Lung (tissue), 12 donors: Measurements from ENCODE around the gene CFAP100. TPM values are rescaled to one million over a fixed set of nuclear protein-coding genes. Genes with fewer than 3 reads are reported as not detected.

Source experiments
- ATAC-seq: fragments of 200-7000 bp; cut with Tn5 transposase; one replicate; pipeline ENCODE4 v1.9.1; 2020; ENCODE audit warnings: moderate number of reproducible peaks; ENCODE audit not compliant: insufficient read depth, low FRiP score
- DNase-seq, 3 donors: peaks; one replicate each; pipeline ENCODE4 v3.0.0-alpha.2; 2013 to 2017
- H3K27ac ChIP-seq, 2 donors: one replicate each; pipeline ENCODE4 v1.5.1; 2013; ENCODE audit warnings: mild to moderate bottlenecking in 2 of 2, moderate library complexity in 2 of 2, control low read depth in 1 of 2, inconsistent platforms in 1 of 2, low read depth in 1 of 2, low read length in 1 of 2
- H3K27me3 ChIP-seq, 3 donors: one replicate each; pipeline ENCODE4 v1.5.1; 2013; ENCODE audit warnings: low read length in 2 of 3; ENCODE audit not compliant: control insufficient read depth in 3 of 3, insufficient read depth in 3 of 3
- H3K36me3 ChIP-seq, 4 donors: one replicate each; pipeline ENCODE4 v1.5.1; 2013; ENCODE audit warnings: low read length in 4 of 4, mild to moderate bottlenecking in 1 of 4, moderate library complexity in 1 of 4; ENCODE audit not compliant: control insufficient read depth in 4 of 4, insufficient read depth in 4 of 4
- H3K4me1 ChIP-seq, 5 donors: one replicate each; pipeline ENCODE4 v1.5.1; 2013; ENCODE audit warnings: low read length in 5 of 5, mild to moderate bottlenecking in 2 of 5, moderate library complexity in 1 of 5; ENCODE audit not compliant: control insufficient read depth in 5 of 5, insufficient read depth in 5 of 5
- H3K4me3 ChIP-seq: one replicate; pipeline ENCODE4 v1.5.1; 2013; ENCODE audit warnings: mild to moderate bottlenecking, control low read depth, moderate library complexity
- H3K9ac ChIP-seq, 2 donors: one replicate each; pipeline ENCODE4 v1.5.1; 2013; ENCODE audit warnings: low read length in 2 of 2, control low read depth in 1 of 2; ENCODE audit not compliant: insufficient read depth in 1 of 2
- H3K9me3 ChIP-seq, 4 donors: one replicate each; pipeline ENCODE4 v1.5.1; 2013; ENCODE audit warnings: low read length in 3 of 4, mild to moderate bottlenecking in 1 of 4, moderate library complexity in 1 of 4; ENCODE audit not compliant: control insufficient read depth in 4 of 4, insufficient read depth in 3 of 4
- WGBS, 2 donors: extraction: QIAGEN DNeasy Blood & Tissue Kit; methylation state at CpG; one replicate each; pipeline ENCODE4 v1.1.7; 2013; 5-methylcytosine and 5-hydroxymethylcytosine counted together
- polyA plus RNA-seq, 2 donors: library from polyadenylated mRNA; stranded (reverse); fragments of 200-250 nt; gene quantifications; one replicate each; pipeline ENCODE4 v1.2.1, GENCODE V29; 2013
- total RNA-seq, 2 donors: library from RNA; depleted of rRNA in 1 of 2; stranded (reverse); fragments of >200 nt in 1 of 2; gene quantifications; one replicate each; pipeline ENCODE4 v1.2.1, GENCODE V29; 2014 to 2021
- TF ChIP-seq, protein P1 (sequence below): IDR thresholded peaks from 2 replicates; pipeline ENCODE4 v1.5.1; 2012; ENCODE audit warnings: mild to moderate bottlenecking; ENCODE audit errors: control extremely low read depth, extremely low read depth
- donor health status: control.
- donor health status: control.
- donor health status: Bipolar disorder and iron deficiency.
- donor health status: healthy.
- donor health status: DM: yes; HTN: yes; CAD: no.

Gene CFAP100
- total and polyA plus RNA-seq, 4 donors = 7.7 to 31.9 (median 11.5) TPM

DNA sequence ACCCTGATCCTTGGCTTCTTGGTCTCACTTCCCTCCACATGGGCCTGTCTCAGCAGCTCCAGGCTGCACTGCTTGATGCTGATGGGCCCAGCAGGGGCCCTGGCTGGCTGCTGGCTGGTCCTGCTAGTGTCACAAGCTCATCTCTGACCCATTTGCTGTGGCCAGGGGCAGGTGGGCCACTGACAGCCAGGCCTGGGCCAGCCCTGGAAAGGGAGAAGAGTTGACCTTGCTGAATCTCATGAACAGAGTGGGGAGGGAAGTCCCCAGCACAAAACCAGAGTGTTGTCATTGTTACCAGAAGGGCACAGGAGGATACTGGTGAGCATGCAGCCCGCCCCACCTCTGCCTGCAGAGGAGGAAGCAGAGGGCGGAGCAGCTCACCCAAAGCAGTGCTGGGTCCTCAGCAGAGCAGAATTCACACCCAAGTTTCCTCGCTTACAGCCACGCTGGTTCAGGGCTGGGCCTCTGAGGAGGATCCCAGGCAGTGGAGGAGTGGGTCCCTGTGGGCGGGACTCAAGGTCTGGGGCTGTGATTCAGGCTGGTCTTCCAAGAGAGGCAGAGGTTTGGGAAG, 29.9 kb upstream of the CFAP100 start:
- TF ChIP-seq, protein P1, sequence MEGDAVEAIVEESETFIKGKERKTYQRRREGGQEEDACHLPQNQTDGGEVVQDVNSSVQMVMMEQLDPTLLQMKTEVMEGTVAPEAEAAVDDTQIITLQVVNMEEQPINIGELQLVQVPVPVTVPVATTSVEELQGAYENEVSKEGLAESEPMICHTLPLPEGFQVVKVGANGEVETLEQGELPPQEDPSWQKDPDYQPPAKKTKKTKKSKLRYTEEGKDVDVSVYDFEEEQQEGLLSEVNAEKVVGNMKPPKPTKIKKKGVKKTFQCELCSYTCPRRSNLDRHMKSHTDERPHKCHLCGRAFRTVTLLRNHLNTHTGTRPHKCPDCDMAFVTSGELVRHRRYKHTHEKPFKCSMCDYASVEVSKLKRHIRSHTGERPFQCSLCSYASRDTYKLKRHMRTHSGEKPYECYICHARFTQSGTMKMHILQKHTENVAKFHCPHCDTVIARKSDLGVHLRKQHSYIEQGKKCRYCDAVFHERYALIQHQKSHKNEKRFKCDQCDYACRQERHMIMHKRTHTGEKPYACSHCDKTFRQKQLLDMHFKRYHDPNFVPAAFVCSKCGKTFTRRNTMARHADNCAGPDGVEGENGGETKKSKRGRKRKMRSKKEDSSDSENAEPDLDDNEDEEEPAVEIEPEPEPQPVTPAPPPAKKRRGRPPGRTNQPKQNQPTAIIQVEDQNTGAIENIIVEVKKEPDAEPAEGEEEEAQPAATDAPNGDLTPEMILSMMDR = no peak

DNA sequence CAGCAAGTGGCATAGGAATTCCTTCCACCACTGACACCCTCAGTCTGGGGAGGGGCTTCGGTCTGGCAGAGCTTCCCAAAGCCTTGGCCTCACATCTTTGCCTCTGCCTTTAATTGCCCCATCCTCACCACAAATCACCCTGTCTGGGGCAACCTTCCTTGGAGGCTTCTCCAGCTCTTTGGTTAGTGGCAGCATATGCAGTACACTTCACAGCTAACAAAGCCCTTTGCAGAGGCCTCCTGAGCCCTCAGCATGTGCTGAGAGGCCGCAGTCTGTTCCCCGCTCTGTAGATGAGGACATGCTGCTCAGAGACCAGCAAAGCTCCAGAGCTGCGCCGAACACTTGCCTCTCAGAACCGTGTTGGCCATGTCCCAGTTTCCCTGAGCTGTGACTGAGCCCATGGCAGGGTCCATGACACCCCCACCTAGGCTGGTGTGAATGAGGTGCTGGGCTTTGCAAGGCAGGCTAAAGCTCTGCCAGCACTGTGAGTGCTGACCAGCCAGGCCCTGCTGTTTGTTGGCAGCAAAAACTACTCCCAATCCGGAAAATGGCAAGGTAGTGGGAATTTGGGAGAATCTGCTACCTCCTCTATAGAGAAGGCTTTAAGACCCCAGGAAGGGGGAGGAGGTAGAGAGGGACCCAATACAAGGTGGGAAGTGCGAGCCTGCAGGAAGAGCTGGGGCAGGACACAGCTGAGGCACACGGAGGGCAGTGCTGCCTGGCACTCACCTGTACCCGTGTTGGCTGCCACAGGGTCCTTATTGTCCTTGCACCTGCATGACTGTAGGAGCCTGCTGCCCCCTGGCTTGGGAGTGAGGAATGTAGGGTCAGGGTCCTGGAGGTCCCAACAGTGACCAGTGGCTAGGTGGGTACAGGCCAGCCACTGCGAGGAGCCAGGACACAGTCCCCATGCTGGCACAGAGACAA, 29.1 kb upstream of the CFAP100 start:
- WGBS, 2 donors = 89 to 91% methylated on average over 11 of the region's 11 CpGs
- DNase-seq = no peak

More for the DNA sequence above, 29.9 kb upstream of the CFAP100 start:
- 89% methylated on average over 5 of the region's 5 CpGs for WGBS, 2 donors
- no peaks in the 10 kb centered on the region for H3K9me3 ChIP-seq
- DNase-seq (no peak), ATAC-seq (no peak)
- H3K4me1 ChIP-seq = no peaks in the 10 kb centered on the region
- no peaks in the 10 kb centered on the region for H3K36me3 ChIP-seq
- no peaks in the 10 kb centered on the region for H3K27me3 ChIP-seq
- H3K4me3 ChIP-seq = no peak overlapping the region
- H3K27ac ChIP-seq = no peak overlapping the region
- no peak overlapping the region for H3K9ac ChIP-seq

DNA sequence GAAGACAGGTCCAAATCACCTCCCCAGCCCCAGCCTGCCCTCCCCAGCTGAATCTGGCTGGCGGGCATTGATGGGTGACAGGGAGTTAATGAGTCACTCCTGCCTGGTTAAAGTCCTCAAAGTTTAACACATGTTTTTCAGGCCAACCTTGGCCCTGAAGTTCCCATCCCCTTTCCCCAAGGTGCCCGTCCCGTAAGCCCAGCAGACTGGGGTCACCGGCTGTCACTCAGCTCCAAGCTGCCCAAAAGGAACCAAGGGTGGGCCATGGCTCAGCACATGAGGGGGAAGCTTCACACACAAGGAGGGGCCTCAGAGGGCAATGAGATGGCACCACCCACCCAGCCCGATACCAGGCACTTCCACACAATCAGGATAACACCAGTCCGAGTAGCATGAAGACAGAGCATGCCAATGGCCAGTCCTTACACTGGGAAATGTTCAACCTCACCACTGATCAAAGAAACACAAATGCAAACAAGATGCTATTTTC, 27.3 kb upstream of the CFAP100 start:
- 95 to 96% methylated on average over 6 of the region's 6 CpGs for WGBS, 2 donors
- ATAC-seq (no peak), DNase-seq (no peak)
- no peaks in the 10 kb centered on the region for H3K9me3 ChIP-seq
- no peaks in the 10 kb centered on the region for H3K27me3 ChIP-seq
- H3K36me3 ChIP-seq = no peaks in the 10 kb centered on the region
- H3K4me1 ChIP-seq = no peaks in the 10 kb centered on the region
- H3K9ac ChIP-seq = no peak overlapping the region
- TF ChIP-seq, protein P1 = no peak
- no peak overlapping the region for H3K27ac ChIP-seq
- no peak overlapping the region for H3K4me3 ChIP-seq

More for the DNA sequence above, 29.1 kb upstream of the CFAP100 start:
- no peak overlapping the region for H3K4me3 ChIP-seq
- ATAC-seq = no peak
- H3K27ac ChIP-seq = no peak overlapping the region
- H3K4me1 ChIP-seq = no peaks in the 10 kb centered on the region
- H3K9ac ChIP-seq = no peak overlapping the region
- H3K27me3 ChIP-seq = no peaks in the 10 kb centered on the region
- H3K9me3 ChIP-seq = no peaks in the 10 kb centered on the region
- TF ChIP-seq, protein P1 = no peak
- H3K36me3 ChIP-seq = no peaks in the 10 kb centered on the region
